Lower leg skin (tissue), 3 donors: Measurements from ENCODE around the gene RTTN.

ENCODE experiments used
- POLR2A ChIP-seq, 2 donors: fragments of 450-650 bp; IDR thresholded peaks; one replicate each; pipeline ENCODE4 v1.6.1; 2016 to 2017; ENCODE audit warnings: antibody characterized with exemption in 2 of 2, mild to moderate bottlenecking in 1 of 2, moderate library complexity in 1 of 2
- TF ChIP-seq, protein P1 (sequence below), 3 donors: fragments of 450-650 bp; IDR thresholded peaks; one replicate each; pipeline ENCODE4 v1.5.1; 2016; ENCODE audit warnings: antibody characterized with exemption in 3 of 3, mild to moderate bottlenecking in 3 of 3, moderate library complexity in 2 of 3

DNA sequence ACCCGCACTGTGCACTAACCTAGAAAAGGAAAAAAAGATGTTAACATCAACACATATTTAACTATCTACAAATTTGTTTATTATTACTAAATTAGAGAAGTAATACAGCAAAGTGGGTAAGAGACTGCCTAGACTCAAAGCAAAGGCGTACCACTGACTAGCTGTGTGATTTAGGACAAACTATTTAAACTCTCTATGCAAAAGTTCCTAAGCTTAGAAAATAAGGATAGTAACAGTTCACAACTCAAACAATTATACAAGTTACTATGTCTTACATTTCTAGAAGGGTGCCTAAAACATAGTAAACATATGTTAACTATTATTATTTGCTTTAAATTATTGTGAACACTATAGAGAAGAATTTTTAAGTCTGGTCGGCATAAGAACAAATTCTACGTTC lies 119.4 kb downstream of the RTTN start:
- TF ChIP-seq, protein P1, sequence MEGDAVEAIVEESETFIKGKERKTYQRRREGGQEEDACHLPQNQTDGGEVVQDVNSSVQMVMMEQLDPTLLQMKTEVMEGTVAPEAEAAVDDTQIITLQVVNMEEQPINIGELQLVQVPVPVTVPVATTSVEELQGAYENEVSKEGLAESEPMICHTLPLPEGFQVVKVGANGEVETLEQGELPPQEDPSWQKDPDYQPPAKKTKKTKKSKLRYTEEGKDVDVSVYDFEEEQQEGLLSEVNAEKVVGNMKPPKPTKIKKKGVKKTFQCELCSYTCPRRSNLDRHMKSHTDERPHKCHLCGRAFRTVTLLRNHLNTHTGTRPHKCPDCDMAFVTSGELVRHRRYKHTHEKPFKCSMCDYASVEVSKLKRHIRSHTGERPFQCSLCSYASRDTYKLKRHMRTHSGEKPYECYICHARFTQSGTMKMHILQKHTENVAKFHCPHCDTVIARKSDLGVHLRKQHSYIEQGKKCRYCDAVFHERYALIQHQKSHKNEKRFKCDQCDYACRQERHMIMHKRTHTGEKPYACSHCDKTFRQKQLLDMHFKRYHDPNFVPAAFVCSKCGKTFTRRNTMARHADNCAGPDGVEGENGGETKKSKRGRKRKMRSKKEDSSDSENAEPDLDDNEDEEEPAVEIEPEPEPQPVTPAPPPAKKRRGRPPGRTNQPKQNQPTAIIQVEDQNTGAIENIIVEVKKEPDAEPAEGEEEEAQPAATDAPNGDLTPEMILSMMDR (IDR thresholded peaks at IDR 0.05), result no peak
- no peak for TF ChIP-seq POLR2A (IDR thresholded peaks at IDR 0.05)
